ENCODE measurements around the gene UNC119B.

Gene UNC119B

DNA sequence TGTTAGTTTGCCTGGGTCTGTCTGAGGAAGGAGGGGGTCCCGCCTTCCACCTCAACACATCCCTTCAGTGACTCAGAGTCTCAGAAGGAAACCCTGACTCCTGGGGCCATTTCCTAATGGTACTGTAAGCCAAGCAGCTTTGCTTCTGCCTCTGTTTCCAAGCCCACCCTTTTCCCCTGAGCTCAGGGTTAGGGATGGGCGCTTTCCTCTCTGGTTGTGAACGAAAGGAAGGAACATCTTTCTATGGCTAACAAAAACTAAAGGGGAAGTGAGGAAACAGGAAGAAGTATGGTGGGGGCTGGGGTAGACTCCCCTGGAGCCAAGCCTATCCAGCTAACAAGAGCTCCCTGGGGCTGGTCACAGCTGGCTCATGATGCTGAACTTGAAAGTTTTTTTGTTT lies 11.6 kb upstream of the UNC119B start:
- TF ChIP-seq CEBPB (IDR thresholded peaks at IDR 0.05) (no peak), CREB1 (IDR thresholded peaks at IDR 0.05; ENCODE audit: low read depth) (no peak), RAD21 (IDR thresholded peaks at IDR 0.05; ENCODE audit: low read depth) (no peak), NFIC (IDR thresholded peaks at IDR 0.05) (no peak), ZBTB7A (IDR thresholded peaks at IDR 0.05; ENCODE audit: low read depth) (no peak), FOXM1 (IDR thresholded peaks at IDR 0.05; ENCODE audit: borderline replicate concordance, low read depth) (no peak), YY1 (IDR thresholded peaks at IDR 0.05; ENCODE audit: low read depth) (no peak), TEAD4 (IDR thresholded peaks at IDR 0.05) (no peak), EGR1 (IDR thresholded peaks at IDR 0.05) (no peak), EP300 (IDR thresholded peaks at IDR 0.05; ENCODE audit: borderline replicate concordance) (no peak), TAF1 (IDR thresholded peaks at IDR 0.05; ENCODE audit: low read depth) (no peak)
- TF ChIP-seq, protein P1, sequence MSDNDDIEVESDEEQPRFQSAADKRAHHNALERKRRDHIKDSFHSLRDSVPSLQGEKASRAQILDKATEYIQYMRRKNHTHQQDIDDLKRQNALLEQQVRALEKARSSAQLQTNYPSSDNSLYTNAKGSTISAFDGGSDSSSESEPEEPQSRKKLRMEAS (IDR thresholded peaks at IDR 0.05) = no peak
- TF ChIP-seq, protein P2, sequence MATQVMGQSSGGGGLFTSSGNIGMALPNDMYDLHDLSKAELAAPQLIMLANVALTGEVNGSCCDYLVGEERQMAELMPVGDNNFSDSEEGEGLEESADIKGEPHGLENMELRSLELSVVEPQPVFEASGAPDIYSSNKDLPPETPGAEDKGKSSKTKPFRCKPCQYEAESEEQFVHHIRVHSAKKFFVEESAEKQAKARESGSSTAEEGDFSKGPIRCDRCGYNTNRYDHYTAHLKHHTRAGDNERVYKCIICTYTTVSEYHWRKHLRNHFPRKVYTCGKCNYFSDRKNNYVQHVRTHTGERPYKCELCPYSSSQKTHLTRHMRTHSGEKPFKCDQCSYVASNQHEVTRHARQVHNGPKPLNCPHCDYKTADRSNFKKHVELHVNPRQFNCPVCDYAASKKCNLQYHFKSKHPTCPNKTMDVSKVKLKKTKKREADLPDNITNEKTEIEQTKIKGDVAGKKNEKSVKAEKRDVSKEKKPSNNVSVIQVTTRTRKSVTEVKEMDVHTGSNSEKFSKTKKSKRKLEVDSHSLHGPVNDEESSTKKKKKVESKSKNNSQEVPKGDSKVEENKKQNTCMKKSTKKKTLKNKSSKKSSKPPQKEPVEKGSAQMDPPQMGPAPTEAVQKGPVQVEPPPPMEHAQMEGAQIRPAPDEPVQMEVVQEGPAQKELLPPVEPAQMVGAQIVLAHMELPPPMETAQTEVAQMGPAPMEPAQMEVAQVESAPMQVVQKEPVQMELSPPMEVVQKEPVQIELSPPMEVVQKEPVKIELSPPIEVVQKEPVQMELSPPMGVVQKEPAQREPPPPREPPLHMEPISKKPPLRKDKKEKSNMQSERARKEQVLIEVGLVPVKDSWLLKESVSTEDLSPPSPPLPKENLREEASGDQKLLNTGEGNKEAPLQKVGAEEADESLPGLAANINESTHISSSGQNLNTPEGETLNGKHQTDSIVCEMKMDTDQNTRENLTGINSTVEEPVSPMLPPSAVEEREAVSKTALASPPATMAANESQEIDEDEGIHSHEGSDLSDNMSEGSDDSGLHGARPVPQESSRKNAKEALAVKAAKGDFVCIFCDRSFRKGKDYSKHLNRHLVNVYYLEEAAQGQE (IDR thresholded peaks at IDR 0.05; ENCODE audit: low read depth) = no peak
- TF ChIP-seq, protein P3, sequence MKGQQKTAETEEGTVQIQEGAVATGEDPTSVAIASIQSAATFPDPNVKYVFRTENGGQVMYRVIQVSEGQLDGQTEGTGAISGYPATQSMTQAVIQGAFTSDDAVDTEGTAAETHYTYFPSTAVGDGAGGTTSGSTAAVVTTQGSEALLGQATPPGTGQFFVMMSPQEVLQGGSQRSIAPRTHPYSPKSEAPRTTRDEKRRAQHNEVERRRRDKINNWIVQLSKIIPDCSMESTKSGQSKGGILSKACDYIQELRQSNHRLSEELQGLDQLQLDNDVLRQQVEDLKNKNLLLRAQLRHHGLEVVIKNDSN (IDR thresholded peaks at IDR 0.05) = no peak

DNA sequence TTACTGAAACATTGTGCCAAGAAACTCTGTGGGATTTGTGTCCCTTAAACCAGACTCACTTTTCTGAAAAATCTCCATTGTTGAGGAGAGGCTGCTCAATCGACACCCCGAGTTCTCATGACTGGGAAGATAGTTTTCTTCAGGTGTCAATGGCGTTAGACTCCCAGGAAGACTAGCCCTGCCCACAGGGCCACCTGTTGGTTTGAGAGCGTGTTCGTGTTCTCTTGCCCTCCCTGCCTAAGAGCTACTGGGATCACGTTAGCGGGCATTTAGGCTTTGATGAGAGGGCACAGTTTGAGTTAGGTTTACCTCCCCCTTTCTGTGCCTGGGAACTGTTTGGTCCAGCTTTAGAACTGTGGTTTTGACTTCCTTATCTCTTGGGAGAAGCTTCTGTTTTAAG lies 10.7 kb upstream of the UNC119B start:
- TF ChIP-seq TAF1 (IDR thresholded peaks at IDR 0.05; ENCODE audit: low read depth) = no peak
- TF ChIP-seq TCF12 (IDR thresholded peaks at IDR 0.05; ENCODE audit: low read depth) = no peak
- no peak for TF ChIP-seq RAD21 (IDR thresholded peaks at IDR 0.05; ENCODE audit: low read depth)
- TF ChIP-seq ZBTB7A (IDR thresholded peaks at IDR 0.05; ENCODE audit: low read depth) = no peak
- TF ChIP-seq EGR1 (IDR thresholded peaks at IDR 0.05) = no peak
- no peak for TF ChIP-seq FOXM1 (IDR thresholded peaks at IDR 0.05; ENCODE audit: borderline replicate concordance, low read depth)
- no peak for TF ChIP-seq CREB1 (IDR thresholded peaks at IDR 0.05; ENCODE audit: low read depth)
- TF ChIP-seq, protein P1 (IDR thresholded peaks at IDR 0.05) = no peak

DNA sequence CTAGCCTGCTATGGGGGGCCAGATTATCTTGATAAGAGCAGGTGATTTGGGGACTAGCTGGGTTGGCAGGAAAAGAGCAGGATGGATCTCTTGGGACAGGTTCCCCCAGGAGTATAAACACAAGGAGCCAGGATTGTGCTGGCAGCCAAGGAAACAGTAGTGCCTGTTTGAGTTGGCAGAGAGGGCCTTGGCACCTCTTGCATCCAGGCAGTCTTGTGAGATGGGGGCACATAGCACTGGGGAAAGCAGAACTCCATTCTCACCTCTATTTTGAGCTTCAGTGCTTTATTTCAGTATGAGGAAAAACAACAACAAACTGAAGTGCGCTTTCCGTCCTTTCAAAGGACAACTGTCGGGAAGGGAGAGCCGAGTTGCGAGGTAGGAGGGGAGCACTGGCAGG lies 9.4 kb upstream of the UNC119B start:
- TF ChIP-seq TEAD4 (IDR thresholded peaks at IDR 0.05) (no peak), ZBTB7A (IDR thresholded peaks at IDR 0.05; ENCODE audit: low read depth) (no peak), EP300 (IDR thresholded peaks at IDR 0.05; ENCODE audit: borderline replicate concordance) (no peak), YY1 (IDR thresholded peaks at IDR 0.05; ENCODE audit: low read depth) (no peak), CEBPB (IDR thresholded peaks at IDR 0.05) (no peak), TAF1 (IDR thresholded peaks at IDR 0.05; ENCODE audit: low read depth) (no peak), FOXM1 (IDR thresholded peaks at IDR 0.05; ENCODE audit: borderline replicate concordance, low read depth) (no peak), TCF12 (IDR thresholded peaks at IDR 0.05; ENCODE audit: low read depth) (no peak), NFIC (IDR thresholded peaks at IDR 0.05) (no peak), CREB1 (IDR thresholded peaks at IDR 0.05; ENCODE audit: low read depth) (no peak), RAD21 (IDR thresholded peaks at IDR 0.05; ENCODE audit: low read depth) (no peak), EGR1 (IDR thresholded peaks at IDR 0.05) (no peak)
- TF ChIP-seq, protein P2 (IDR thresholded peaks at IDR 0.05; ENCODE audit: low read depth) = no peak
- TF ChIP-seq, protein P3 (IDR thresholded peaks at IDR 0.05) = no peak
- TF ChIP-seq, protein P1 (IDR thresholded peaks at IDR 0.05) = no peak

DNA sequence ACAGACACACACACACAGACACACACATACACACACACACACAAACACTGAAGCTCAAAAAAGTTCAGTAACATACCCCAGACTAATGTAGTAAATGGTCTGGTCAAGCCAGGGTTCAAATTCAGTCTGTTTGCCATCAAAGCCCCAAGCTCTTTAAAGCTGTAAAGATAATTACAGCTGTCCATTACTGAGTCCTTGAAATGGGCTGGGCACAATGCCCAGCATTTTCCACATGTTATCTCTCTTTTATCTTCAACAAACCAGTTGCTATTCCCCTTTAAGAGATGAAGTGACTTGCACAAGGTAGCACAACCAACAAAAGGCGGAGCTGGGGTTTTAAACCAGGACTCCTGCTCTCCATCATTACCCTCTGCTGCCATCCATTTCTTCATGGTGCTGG lies 7.6 kb upstream of the UNC119B start:
- TF ChIP-seq TAF1 (IDR thresholded peaks at IDR 0.05; ENCODE audit: low read depth) = no peak
- no peak for TF ChIP-seq TEAD4 (IDR thresholded peaks at IDR 0.05)

DNA sequence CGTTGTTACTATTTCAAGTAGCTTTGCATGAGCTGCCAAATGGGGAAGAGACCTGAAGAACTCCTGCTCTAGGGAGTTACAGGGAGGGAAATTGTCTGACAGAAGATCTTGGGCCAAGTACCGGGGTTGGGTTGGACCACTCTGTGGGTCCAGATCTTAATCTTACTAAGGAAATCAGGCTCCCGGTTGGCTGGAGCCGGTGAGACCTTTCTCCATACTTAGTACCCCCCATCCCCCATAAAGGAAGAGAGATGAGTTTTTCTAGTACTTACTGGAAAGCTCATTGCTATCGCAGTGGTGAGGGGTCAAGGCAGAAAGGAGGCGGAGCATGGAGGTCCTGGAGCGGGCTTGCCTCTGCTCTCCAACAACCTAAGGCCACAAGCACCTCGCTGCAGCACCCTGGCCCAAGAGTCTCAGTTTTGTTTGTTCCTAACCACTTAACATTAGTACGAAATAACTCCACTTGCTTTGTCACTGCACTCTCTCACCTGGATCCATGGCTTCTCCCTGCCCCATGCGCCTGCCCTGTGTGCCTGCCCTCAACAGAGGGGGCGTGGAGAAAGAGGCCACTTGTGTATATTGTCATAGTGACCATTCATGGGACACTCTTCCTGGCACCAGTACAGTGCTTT lies 6.8 kb upstream of the UNC119B start:
- no peak for TF ChIP-seq NFIC (IDR thresholded peaks at IDR 0.05)
- no peak for TF ChIP-seq TCF12 (IDR thresholded peaks at IDR 0.05; ENCODE audit: low read depth)
- TF ChIP-seq YY1 (IDR thresholded peaks at IDR 0.05; ENCODE audit: low read depth) = no peak
- TF ChIP-seq CREB1 (IDR thresholded peaks at IDR 0.05; ENCODE audit: low read depth) = no peak
- TF ChIP-seq, protein P1 (IDR thresholded peaks at IDR 0.05) = no peak

DNA sequence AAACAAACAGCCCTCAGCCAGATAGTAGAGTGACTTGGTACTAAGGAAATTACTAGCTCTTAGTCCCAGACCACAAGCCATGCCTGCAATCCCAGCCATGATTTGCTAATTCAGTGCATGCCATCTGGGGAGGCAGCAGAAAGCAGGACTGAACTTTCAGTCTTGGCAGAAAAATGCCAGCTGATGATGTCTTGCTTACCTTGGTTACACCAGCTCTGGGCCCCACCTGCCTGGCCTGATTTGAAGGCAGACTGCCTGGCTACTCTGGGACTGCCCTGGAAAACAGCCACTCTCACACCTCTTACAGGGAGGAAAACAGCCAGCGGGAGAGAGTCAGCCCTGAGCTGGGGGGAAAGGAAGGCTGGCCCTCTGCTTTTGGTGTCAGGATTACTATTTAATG lies 4.6 kb upstream of the UNC119B start:
- TF ChIP-seq FOXM1 (IDR thresholded peaks at IDR 0.05; ENCODE audit: borderline replicate concordance, low read depth) (no peak), RAD21 (IDR thresholded peaks at IDR 0.05; ENCODE audit: low read depth) (no peak), TEAD4 (IDR thresholded peaks at IDR 0.05) (no peak), EGR1 (IDR thresholded peaks at IDR 0.05) (no peak), YY1 (IDR thresholded peaks at IDR 0.05; ENCODE audit: low read depth) (no peak), CEBPB (IDR thresholded peaks at IDR 0.05) (no peak), CREB1 (IDR thresholded peaks at IDR 0.05; ENCODE audit: low read depth) (no peak)
- TF ChIP-seq, protein P1 (IDR thresholded peaks at IDR 0.05) = no peak
- TF ChIP-seq, protein P2 (IDR thresholded peaks at IDR 0.05; ENCODE audit: low read depth) = no peak
